ENCODE results near the gene DUSP1.

- TF ChIP-seq ZBTB49 (CRISPR knock-in tag; IDR thresholded peaks at IDR 0.05; ENCODE audit: borderline replicate concordance) = no peak
- no peak for TF ChIP-seq HDAC2 (IDR thresholded peaks at IDR 0.05)
- no peak for TF ChIP-seq SPI1 (IDR thresholded peaks at IDR 0.05; ENCODE audit: borderline replicate concordance, low read depth, low read length)
- no peak for TF ChIP-seq ELF4 (CRISPR knock-in tag; IDR thresholded peaks at IDR 0.05)
- no peak for TF ChIP-seq SP1 (CRISPR knock-in tag; IDR thresholded peaks at IDR 0.05)
- TF ChIP-seq ZNF121 (CRISPR knock-in tag; conservative IDR thresholded peaks at IDR 0.05) = no peak
- TF ChIP-seq ETV6 (IDR thresholded peaks at IDR 0.05; ENCODE audit: borderline replicate concordance in 1 of 2, low read depth in 2 of 2, low read length in 1 of 2) = no peak
- TF ChIP-seq ETV6 (CRISPR knock-in tag; IDR thresholded peaks at IDR 0.05; ENCODE audit: borderline replicate concordance) = no peak
- no peak for TF ChIP-seq POLR2AphosphoS2 (IDR thresholded peaks at IDR 0.05; ENCODE audit: low read length)
- TF ChIP-seq SP2 (IDR thresholded peaks at IDR 0.05; ENCODE audit: extremely low read depth, low read depth, low read length, poor library complexity, severe bottlenecking) = no peak
- no peak for TF ChIP-seq ZKSCAN3 (CRISPR knock-in tag; IDR thresholded peaks at IDR 0.05)
- TF ChIP-seq E2F1 (CRISPR knock-in tag; IDR thresholded peaks at IDR 0.05) = no peak
- no peak for TF ChIP-seq MYNN (IDR thresholded peaks at IDR 0.05)
- no peak for TF ChIP-seq MYNN (CRISPR knock-in tag; IDR thresholded peaks at IDR 0.05)
Observed at GRCh38 chr5:172800088-172800551, 29.1 kb upstream of the DUSP1 start.
